D721Med (cell line): ENCODE data around the gene MYDGF.

Experiments
- DNase-seq: peaks from one replicate; pipeline ENCODE4 v3.0.0; 2011; ENCODE audit warnings: low spot score; ENCODE audit not compliant: insufficient read length
- FAIRE-seq: peaks from 2 replicates; lab custom pipeline; 2011; peaks lifted over from hg19 to GRCh38; lab: Jason Lieb, UNC
- TF ChIP-seq, protein P1 (sequence below): IDR thresholded peaks from 2 replicates; pipeline ENCODE4 v1.5.1; 2012; ENCODE audit warnings: mild to moderate bottlenecking, control low read depth; ENCODE audit not compliant: insufficient read depth; ENCODE audit errors: missing control alignments

The MYDGF gene

DNA sequence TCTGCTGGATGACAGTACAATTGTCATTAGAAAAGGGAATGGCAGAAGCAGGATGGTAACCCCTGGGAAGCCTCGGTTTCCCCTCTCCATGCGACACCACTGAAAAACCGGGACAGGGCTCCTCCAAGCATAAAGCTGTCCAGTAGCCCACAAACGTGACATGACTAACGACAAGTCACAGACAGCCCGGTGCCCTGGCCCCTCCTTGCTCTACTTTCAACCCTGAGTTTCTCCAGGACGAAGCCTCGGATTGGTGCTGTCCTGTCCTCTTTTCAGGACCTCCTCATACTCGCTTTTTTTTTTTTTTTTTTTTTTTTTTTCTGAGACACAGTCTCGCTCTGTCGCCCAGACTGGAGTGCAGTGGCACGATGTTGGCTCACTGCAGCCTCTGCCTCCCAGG is 37.2 kb upstream of the MYDGF start:
- DNase-seq (no peak), FAIRE-seq (no peak)
- TF ChIP-seq, protein P1, sequence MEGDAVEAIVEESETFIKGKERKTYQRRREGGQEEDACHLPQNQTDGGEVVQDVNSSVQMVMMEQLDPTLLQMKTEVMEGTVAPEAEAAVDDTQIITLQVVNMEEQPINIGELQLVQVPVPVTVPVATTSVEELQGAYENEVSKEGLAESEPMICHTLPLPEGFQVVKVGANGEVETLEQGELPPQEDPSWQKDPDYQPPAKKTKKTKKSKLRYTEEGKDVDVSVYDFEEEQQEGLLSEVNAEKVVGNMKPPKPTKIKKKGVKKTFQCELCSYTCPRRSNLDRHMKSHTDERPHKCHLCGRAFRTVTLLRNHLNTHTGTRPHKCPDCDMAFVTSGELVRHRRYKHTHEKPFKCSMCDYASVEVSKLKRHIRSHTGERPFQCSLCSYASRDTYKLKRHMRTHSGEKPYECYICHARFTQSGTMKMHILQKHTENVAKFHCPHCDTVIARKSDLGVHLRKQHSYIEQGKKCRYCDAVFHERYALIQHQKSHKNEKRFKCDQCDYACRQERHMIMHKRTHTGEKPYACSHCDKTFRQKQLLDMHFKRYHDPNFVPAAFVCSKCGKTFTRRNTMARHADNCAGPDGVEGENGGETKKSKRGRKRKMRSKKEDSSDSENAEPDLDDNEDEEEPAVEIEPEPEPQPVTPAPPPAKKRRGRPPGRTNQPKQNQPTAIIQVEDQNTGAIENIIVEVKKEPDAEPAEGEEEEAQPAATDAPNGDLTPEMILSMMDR = no peak

DNA sequence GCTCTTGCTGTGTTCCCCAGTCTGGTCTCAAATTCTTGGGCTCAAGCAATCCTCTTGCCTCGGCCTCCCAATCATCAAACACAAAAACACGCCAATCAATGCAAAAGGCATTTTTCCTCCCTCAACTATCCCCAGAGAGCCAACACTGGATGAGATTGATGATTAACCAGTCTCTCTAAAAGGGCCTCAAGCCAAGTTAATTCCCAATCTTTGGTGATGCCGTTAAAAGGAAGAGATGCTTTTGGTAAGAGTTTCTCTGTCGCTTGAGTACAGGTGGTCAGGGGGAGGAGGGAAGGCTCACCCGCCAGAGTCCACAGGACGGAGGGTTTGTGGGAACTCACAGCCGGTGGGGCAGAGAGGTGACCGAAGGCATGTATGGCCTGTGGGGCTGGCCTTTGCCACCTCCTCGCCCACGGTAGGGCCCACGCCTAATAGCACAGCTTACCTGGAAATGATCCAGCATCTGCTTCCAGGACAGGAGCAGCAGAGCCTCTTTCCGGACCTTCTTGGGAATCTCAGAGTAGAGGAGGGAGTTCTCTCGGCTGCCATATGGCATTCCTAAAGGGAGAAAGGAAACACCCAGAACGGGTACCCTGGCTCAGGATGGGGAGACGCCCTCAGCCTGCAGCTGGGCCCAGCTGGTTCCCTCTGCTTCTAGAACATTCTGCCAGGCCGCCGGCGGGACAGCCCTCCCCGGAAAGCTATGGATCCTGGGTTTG is 35.4 kb upstream of the MYDGF start:
- FAIRE-seq = no peak
- TF ChIP-seq, protein P1 = no peak
- no peak for DNase-seq

DNA sequence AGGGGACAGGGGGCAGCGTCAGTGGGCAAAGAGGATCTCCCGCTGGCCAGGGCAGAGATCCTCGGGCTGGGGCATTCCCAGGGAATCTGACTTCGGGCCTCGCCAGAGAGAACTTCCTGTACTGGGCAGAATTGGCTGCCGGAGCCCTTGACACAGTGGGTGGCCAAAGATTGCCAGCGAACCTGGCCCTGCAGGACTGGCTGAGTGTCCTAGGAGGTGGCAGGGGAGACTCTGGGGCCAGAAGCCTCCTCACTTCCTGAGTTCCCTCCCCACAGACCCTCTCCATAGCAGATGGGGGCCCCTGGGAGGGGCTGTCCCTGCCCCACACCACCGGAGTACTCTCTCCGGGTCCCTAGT is 34.2 kb upstream of the MYDGF start:
- FAIRE-seq = no peak
- TF ChIP-seq, protein P1 = no peak
- no peak for DNase-seq

DNA sequence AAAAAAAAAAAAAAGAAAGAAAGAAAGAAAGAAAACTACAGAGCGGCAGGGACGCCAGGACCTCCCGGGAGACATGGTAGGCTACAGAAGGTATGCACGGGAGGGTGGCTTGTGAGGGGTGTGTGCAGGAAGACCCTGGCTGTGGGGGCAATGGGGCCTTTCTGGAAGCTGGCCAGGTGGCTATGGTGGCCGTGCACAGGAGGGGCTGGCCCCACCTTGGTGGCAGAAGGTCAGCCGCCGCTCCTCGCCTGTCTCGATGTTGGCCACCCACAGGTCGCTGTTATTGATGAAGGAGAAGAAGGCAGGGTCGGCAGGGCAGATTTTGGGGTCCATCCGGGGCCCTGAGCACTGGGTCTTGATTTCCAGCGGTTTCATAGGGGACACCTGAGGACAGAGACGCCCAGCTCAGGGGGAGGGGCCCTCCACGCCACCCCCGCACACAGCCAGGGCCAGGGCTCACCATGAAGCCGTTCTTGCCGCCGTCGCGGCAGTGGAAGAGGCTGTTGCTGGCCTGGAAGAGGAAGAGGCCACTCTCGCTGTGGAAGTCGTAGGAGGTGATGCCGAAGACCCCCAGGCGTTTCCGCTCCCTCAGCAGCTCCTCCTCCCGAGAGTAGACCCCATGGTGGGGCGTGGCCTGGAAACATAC is 33.7 kb upstream of the MYDGF start:
- no peak for FAIRE-seq
- no peak for DNase-seq
- TF ChIP-seq, protein P1 = no peak

DNA sequence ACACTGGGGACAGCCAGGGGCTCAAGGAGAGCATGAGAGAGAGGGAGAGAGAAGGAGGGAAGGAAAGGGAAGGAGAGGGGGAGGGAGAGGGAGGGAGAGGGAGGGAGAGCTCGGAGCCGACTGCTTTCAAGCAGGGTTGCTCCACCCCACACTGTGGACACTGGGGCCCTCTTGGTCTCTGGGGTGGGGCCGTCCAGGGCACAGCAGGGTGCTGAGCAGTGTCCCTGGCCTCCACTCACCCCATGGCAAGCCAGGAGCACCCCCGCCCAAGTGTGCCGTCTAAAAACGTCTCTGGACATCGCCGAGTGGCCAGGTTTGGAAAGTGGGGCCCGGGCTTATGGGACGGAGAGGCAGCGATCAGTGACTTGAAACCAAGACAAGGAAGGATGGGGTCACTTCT is 32.6 kb upstream of the MYDGF start:
- no peak for FAIRE-seq
- TF ChIP-seq, protein P1 = no peak
- no peak for DNase-seq

DNA sequence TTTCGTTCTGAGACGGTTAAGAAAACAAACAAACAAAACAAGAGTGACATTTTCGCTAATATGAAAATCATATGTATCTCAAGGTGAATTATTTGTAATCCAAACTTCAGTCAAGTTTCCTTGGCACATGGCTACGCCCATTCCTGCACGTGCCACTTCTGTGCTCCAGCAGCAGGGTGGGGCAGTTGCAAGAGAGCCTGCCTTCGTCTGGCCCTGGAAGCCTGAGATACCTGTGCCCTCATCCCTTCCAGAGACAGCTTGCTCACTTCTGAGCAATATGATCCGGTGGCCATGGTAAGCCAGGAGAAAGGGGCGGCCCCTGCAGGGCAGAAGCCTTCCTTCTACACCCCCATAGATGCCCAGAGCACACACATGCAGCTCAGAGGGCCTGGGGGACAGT is 31.4 kb upstream of the MYDGF start:
- no peak for DNase-seq
- FAIRE-seq = no peak
- TF ChIP-seq, protein P1 = no peak

DNA sequence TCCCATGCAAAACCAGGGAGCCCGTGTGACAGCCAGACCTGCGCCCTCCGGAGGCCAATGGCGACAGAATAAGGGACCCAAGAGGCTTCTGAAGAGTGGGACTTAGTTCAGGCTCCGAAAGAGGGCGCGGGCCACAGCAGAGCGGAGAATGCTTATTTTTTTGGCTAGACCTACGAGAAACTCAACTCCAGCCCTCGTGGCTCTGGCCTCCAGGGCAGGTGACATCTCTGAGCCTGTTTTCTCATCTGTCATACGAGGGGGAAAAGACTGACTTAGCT is 30.5 kb upstream of the MYDGF start:
- FAIRE-seq (no peak), DNase-seq (no peak)

More for the DNA sequence above, 30.5 kb upstream of the MYDGF start:
- TF ChIP-seq, protein P1 = no peak
